SK-N-SH treated with all-trans-retinoic acid at 6 μM for 48 hours (cell line): ENCODE data around the gene GMPPB.

ENCODE experiments used
- ATAC-seq: fragments of 200-7000 bp; cut with Tn5 transposase; 3 replicates; pipeline ENCODE4 v1.9.1; 2020; ENCODE audit warnings: mild to moderate bottlenecking, moderate library complexity
- ARNTL ChIP-seq: fragments of 450-650 bp; formaldehyde crosslinking; IDR thresholded peaks from 2 replicates; pipeline ENCODE4 v1.5.0; 2020; ENCODE audit warnings: low read depth, mild to moderate bottlenecking, moderate library complexity, borderline replicate concordance
- BACH2 ChIP-seq: fragments of 250-450 bp; sonication (Bioruptor Pico); IDR thresholded peaks from 2 replicates; pipeline ENCODE4 v1.9.0; 2021; ENCODE audit warnings: mild to moderate bottlenecking, borderline replicate concordance
- CSDC2 ChIP-seq: fragments of 250-450 bp; sonication (Bioruptor Pico); IDR thresholded peaks from 2 replicates; pipeline ENCODE4 v1.5.0; 2020; ENCODE audit warnings: mild to moderate bottlenecking, moderate library complexity
- ESRRG ChIP-seq: fragments of 250-450 bp; sonication (Bioruptor Pico); IDR thresholded peaks from 2 replicates; pipeline ENCODE4 v1.6.1; 2021; ENCODE audit warnings: mild to moderate bottlenecking
- GLIS3 ChIP-seq: fragments of 250-450 bp; sonication (Bioruptor Pico); IDR thresholded peaks from 2 replicates; pipeline ENCODE4 v1.5.0; 2020; ENCODE audit warnings: mild to moderate bottlenecking, moderate library complexity
- ISL1 ChIP-seq: fragments of 250-450 bp; sonication (Bioruptor Pico); IDR thresholded peaks from 2 replicates; pipeline ENCODE4 v2.1.2; 2022; ENCODE audit warnings: mild to moderate bottlenecking, moderate library complexity
- OSR1 ChIP-seq: fragments of 250-450 bp; sonication (Bioruptor Pico); IDR thresholded peaks from 2 replicates; pipeline ENCODE4 v1.8.0; 2022; ENCODE audit warnings: moderate library complexity, mild to moderate bottlenecking, inconsistent platforms
- PPARA ChIP-seq: fragments of 250-450 bp; sonication (Bioruptor Pico); IDR thresholded peaks from 2 replicates; pipeline ENCODE4 v1.5.0; 2020; ENCODE audit warnings: mild to moderate bottlenecking, borderline replicate concordance
- RARB ChIP-seq: fragments of 250-450 bp; sonication (Bioruptor Pico); IDR thresholded peaks from 2 replicates; pipeline ENCODE4 v1.8.0; 2021; ENCODE audit warnings: mild to moderate bottlenecking, moderate library complexity
- SNAI2 ChIP-seq: fragments of 250-450 bp; sonication (Bioruptor Pico); IDR thresholded peaks from 2 replicates; pipeline ENCODE4 v1.5.0; 2020; ENCODE audit warnings: mild to moderate bottlenecking, moderate library complexity
- TOX ChIP-seq: fragments of 250-450 bp; sonication (Bioruptor Pico); IDR thresholded peaks from 2 replicates; pipeline ENCODE4 v1.8.0; 2021; ENCODE audit warnings: mild to moderate bottlenecking, moderate library complexity, borderline replicate concordance
- ZC3H10 ChIP-seq: fragments of 250-450 bp; sonication (Bioruptor Pico); IDR thresholded peaks from 2 replicates; pipeline ENCODE4 v1.5.1; 2021; ENCODE audit warnings: mild to moderate bottlenecking, moderate library complexity
- ZFP3 ChIP-seq: fragments of 250-450 bp; sonication (Bioruptor Pico); IDR thresholded peaks from 2 replicates; pipeline ENCODE4 v1.5.0; 2020; ENCODE audit warnings: mild to moderate bottlenecking, moderate library complexity
- ZFP30 ChIP-seq: fragments of 450-650 bp; formaldehyde crosslinking; IDR thresholded peaks from 2 replicates; pipeline ENCODE4 v1.5.0; 2022; ENCODE audit warnings: mild to moderate bottlenecking, moderate library complexity
- ZNF565 ChIP-seq: fragments of 450-650 bp; formaldehyde crosslinking; conservative IDR thresholded peaks from 2 replicates; pipeline ENCODE4 v1.5.0; 2020; ENCODE audit warnings: low read depth, mild to moderate bottlenecking, moderate library complexity
- ZNF70 ChIP-seq: fragments of 450-650 bp; formaldehyde crosslinking; IDR thresholded peaks from 2 replicates; pipeline ENCODE4 v1.5.0; 2020; ENCODE audit warnings: mild to moderate bottlenecking, moderate library complexity
- ZNF8 ChIP-seq: fragments of 450-650 bp; formaldehyde crosslinking; IDR thresholded peaks from 2 replicates; pipeline ENCODE4 v1.5.0; 2020; ENCODE audit warnings: mild to moderate bottlenecking, moderate library complexity
- TF ChIP-seq, protein P1 (sequence below): fragments of 250-450 bp; sonication (Bioruptor Pico); IDR thresholded peaks from 2 replicates; pipeline ENCODE4 v1.8.0; 2020; ENCODE audit warnings: mild to moderate bottlenecking, moderate library complexity, borderline replicate concordance
- TF ChIP-seq, protein P2 (sequence below): fragments of 250-450 bp; sonication (Bioruptor Pico); IDR thresholded peaks from 2 replicates; pipeline ENCODE4 v1.8.0; 2021; ENCODE audit warnings: low read depth, mild to moderate bottlenecking, moderate library complexity, borderline replicate concordance
- TF ChIP-seq, protein P3 (sequence below): fragments of 250-450 bp; sonication (Bioruptor Pico); IDR thresholded peaks from 2 replicates; pipeline ENCODE4 v1.5.0; 2020; ENCODE audit warnings: mild to moderate bottlenecking, moderate library complexity
- TF ChIP-seq, protein P4 (sequence below): fragments of 250-450 bp; sonication (Bioruptor Pico); IDR thresholded peaks from 2 replicates; pipeline ENCODE4 v1.5.1; 2020; ENCODE audit warnings: low read depth, mild to moderate bottlenecking, moderate library complexity

The GMPPB gene

DNA sequence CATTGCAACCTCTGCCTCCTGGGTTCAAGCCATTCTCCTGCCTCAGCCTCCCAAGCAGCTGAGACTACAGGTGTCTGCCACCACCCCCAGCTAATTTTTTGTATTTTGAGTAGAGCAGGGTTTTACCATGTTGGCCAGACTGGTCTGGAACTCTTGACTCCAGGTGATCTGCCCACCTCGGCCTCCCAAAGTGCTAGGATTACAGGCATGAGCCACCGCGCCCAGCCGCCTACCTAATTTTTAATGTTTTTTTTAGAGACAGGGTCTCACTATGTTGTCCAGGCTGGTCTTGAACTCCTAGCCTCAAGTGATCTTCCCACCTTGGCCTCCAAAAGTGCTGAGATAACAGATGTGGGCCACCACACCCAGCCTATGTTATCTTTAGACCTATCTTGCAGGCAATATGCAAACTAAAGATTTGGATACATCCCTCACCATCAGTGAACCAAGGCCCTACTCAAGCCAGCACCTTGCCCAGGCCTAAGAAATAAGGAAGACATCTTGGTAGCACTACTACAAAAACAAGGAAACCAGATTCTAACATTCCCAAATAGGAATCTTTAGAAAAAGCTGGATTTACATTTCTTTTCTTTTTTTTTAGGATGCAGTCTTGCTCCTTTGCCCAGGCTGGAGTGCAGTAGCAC, 6.3 kb upstream of the GMPPB start (continued):
- TF ChIP-seq, protein P1, sequence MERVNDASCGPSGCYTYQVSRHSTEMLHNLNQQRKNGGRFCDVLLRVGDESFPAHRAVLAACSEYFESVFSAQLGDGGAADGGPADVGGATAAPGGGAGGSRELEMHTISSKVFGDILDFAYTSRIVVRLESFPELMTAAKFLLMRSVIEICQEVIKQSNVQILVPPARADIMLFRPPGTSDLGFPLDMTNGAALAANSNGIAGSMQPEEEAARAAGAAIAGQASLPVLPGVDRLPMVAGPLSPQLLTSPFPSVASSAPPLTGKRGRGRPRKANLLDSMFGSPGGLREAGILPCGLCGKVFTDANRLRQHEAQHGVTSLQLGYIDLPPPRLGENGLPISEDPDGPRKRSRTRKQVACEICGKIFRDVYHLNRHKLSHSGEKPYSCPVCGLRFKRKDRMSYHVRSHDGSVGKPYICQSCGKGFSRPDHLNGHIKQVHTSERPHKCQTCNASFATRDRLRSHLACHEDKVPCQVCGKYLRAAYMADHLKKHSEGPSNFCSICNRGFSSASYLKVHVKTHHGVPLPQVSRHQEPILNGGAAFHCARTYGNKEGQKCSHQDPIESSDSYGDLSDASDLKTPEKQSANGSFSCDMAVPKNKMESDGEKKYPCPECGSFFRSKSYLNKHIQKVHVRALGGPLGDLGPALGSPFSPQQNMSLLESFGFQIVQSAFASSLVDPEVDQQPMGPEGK (CRISPR knock-in tag): no peak
- TF ChIP-seq GLIS3 (CRISPR knock-in tag) (no peak), OSR1 (no peak)
- TF ChIP-seq, all 23 proteins: peak for 0

DNA sequence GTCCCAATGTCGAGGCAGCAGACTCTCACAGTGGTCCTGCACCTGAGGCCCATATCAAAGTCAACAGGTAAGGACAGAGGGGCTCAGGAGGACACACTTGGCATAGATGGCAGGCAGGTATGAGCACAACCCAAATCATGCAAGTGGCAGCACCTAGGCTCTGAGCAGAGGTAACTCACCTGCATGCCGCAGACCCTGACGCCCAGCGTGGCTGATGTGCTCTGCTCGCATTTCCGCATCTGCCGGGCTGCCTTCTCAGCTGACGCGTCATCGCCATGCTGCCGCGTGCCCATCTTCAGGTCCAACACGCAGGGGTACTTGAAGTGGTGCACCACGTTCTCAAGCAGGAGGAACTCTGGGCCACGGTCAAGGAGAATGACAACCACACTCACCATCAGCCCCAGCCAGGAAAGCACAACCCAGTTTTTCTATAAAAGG, 4.2 kb upstream of the GMPPB start:
- ATAC-seq: no peak
- TF ChIP-seq, protein P2, sequence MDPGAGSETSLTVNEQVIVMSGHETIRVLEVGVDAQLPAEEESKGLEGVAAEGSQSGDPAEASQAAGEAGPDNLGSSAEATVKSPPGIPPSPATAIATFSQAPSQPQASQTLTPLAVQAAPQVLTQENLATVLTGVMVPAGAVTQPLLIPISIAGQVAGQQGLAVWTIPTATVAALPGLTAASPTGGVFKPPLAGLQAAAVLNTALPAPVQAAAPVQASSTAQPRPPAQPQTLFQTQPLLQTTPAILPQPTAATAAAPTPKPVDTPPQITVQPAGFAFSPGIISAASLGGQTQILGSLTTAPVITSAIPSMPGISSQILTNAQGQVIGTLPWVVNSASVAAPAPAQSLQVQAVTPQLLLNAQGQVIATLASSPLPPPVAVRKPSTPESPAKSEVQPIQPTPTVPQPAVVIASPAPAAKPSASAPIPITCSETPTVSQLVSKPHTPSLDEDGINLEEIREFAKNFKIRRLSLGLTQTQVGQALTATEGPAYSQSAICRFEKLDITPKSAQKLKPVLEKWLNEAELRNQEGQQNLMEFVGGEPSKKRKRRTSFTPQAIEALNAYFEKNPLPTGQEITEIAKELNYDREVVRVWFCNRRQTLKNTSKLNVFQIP (CRISPR knock-in tag): no peak

DNA sequence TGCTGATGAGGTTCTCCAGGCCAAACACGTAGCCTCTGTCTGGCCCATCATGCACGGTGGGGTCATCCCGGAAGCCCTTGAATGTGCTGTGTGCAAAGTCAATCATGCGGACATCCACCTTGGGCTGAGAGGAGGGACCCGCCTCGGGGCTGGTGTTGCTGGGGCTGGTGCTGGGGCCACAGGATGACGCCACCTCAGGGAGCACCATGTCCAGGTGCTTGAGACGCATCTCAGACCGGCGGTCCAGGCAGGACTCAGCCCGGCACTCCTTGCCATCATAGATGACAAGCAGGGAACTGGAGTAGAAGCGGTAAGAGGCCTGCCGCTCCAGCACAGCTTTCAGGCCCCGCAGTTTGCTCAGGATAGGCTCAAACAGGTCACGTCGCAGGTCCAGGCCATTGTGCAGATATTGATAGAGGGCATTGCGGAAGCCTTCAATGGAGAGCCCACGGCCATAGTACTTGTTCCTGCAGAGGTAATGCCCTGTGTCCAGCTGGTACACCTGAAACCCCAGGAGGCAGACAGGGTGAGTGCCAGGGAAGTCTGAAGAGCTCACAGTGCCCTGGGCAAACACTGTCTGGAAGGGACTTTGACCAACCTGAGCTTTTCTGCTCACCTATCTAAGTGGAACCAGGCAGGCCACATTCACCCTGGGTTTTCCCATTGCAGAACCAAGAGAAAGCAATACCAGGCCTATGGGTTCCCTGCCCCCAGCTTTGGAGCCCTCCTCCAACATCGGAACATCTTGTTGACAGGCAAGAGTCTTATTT, 3.6 kb upstream of the GMPPB start:
- ATAC-seq: no peak
- TF ChIP-seq ZFP3: no peak
- no peak for TF ChIP-seq GLIS3 (CRISPR knock-in tag)
- TF ChIP-seq PPARA (CRISPR knock-in tag): no peak
- TF ChIP-seq, protein P3, sequence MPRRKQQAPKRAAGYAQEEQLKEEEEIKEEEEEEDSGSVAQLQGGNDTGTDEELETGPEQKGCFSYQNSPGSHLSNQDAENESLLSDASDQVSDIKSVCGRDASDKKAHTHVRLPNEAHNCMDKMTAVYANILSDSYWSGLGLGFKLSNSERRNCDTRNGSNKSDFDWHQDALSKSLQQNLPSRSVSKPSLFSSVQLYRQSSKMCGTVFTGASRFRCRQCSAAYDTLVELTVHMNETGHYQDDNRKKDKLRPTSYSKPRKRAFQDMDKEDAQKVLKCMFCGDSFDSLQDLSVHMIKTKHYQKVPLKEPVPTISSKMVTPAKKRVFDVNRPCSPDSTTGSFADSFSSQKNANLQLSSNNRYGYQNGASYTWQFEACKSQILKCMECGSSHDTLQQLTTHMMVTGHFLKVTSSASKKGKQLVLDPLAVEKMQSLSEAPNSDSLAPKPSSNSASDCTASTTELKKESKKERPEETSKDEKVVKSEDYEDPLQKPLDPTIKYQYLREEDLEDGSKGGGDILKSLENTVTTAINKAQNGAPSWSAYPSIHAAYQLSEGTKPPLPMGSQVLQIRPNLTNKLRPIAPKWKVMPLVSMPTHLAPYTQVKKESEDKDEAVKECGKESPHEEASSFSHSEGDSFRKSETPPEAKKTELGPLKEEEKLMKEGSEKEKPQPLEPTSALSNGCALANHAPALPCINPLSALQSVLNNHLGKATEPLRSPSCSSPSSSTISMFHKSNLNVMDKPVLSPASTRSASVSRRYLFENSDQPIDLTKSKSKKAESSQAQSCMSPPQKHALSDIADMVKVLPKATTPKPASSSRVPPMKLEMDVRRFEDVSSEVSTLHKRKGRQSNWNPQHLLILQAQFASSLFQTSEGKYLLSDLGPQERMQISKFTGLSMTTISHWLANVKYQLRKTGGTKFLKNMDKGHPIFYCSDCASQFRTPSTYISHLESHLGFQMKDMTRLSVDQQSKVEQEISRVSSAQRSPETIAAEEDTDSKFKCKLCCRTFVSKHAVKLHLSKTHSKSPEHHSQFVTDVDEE: no peak
- no peak for TF ChIP-seq OSR1
- TF ChIP-seq ESRRG: no peak
- TF ChIP-seq, protein P4, sequence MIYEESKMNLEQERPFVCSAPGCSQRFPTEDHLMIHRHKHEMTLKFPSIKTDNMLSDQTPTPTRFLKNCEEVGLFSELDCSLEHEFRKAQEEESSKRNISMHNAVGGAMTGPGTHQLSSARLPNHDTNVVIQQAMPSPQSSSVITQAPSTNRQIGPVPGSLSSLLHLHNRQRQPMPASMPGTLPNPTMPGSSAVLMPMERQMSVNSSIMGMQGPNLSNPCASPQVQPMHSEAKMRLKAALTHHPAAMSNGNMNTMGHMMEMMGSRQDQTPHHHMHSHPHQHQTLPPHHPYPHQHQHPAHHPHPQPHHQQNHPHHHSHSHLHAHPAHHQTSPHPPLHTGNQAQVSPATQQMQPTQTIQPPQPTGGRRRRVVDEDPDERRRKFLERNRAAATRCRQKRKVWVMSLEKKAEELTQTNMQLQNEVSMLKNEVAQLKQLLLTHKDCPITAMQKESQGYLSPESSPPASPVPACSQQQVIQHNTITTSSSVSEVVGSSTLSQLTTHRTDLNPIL: no peak
- TF ChIP-seq SNAI2 (CRISPR knock-in tag): no peak
- TF ChIP-seq ISL1: no peak
- no peak for TF ChIP-seq ZFP30 (CRISPR knock-in tag)
- no peak for TF ChIP-seq ARNTL (CRISPR knock-in tag)
- no peak for TF ChIP-seq CSDC2 (CRISPR knock-in tag)
- no peak for TF ChIP-seq RARB (CRISPR knock-in tag)
- TF ChIP-seq, all 23 proteins: peak for 0

DNA sequence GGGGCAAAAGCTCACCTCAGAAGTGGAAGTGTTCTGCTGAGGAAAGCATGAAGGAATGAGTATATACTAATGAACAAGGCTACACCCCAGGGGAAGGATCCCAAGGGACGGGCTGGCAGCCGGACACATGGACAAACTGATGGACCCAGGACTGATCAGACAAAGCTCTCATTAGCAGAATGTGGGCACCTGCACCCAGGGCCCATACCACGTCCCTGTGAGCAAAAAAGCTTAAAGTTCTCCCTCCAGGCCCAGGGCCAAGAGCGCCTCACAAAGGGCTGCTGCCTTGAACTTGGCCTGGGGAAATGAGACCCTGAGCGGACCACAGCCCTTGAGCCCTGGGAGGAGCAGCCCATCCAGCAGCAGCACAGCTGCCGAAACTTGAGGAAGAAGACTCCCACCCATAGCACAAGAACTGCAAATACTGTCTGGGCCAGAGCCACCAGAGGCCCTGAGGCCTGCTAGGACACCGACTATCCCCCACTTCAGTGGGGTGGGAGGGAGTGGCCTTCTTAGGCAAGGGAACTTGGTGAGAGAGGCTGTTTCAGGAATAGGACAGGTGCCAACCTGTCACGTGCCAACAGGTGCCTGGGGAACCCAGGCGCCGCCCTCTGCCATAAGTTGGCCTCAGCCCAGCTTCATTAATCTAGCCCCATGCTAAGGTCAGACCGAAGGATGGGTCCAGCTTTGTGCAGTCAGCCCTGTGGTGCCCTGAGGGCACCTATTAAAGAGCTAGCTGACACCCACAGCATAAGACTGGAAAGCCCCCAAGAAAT, 2.3 kb upstream of the GMPPB start:
- ATAC-seq: no peak
- TF ChIP-seq, protein P1 (CRISPR knock-in tag): no peak
- TF ChIP-seq ZC3H10 (CRISPR knock-in tag) (no peak), ISL1 (no peak), ZFP30 (CRISPR knock-in tag) (no peak), TOX (CRISPR knock-in tag) (no peak), OSR1 (no peak), ZFP3 (no peak), RARB (CRISPR knock-in tag) (no peak), BACH2 (CRISPR knock-in tag) (no peak), ZNF565 (CRISPR knock-in tag) (no peak), ZNF8 (CRISPR knock-in tag) (no peak), ZNF70 (CRISPR knock-in tag) (no peak), ESRRG (no peak), GLIS3 (CRISPR knock-in tag) (no peak)
- TF ChIP-seq, protein P4: no peak
- TF ChIP-seq, protein P2 (CRISPR knock-in tag): no peak
